Neural progenitor cell (in vitro differentiated cells): ENCODE measurements around the gene CCDC15. TPM values are rescaled to one million over a fixed set of nuclear protein-coding genes. Genes with fewer than 3 reads are reported as not detected.

Experiments used
- DNase-seq: peaks from one replicate; pipeline ENCODE4 v3.0.0-alpha.2; 2016; ENCODE audit warnings: low spot score
- H2AFZ ChIP-seq: fragments of 200-600 bp; sonication (generic); replicated peaks from 2 replicates; pipeline ENCODE4 v1.6.1; 2016; ENCODE audit warnings: antibody characterized with exemption
- H3F3A ChIP-seq: fragments of 200-600 bp; sonication (generic); 2 replicates; pipeline ENCODE4 v1.6.1; 2016; ENCODE audit warnings: antibody characterized with exemption, low read depth
- H3K27ac ChIP-seq: fragments of 200-600 bp; sonication (generic); 2 replicates; pipeline ENCODE4 v1.5.1; 2016; ENCODE audit warnings: mild to moderate bottlenecking
- H3K27me3 ChIP-seq: fragments of 200-600 bp; sonication (generic); 2 replicates; pipeline ENCODE4 v1.6.1; 2016; ENCODE audit warnings: mild to moderate bottlenecking, moderate library complexity
- H3K36me3 ChIP-seq: fragments of 200-600 bp; sonication (generic); 2 replicates; pipeline ENCODE4 v1.5.1; 2016
- H3K4me1 ChIP-seq: fragments of 200-600 bp; sonication (generic); 2 replicates; pipeline ENCODE4 v1.6.1; 2016; ENCODE audit warnings: mixed run types
- H3K4me2 ChIP-seq: fragments of 200-600 bp; sonication (generic); 2 replicates; pipeline ENCODE4 v1.6.1; 2016
- H3K4me3 ChIP-seq: fragments of 200-600 bp; sonication (generic); 2 replicates; pipeline ENCODE4 v1.5.1; 2016
- H3K79me2 ChIP-seq: fragments of 200-600 bp; sonication (generic); 2 replicates; pipeline ENCODE4 v1.6.1; 2016; ENCODE audit warnings: low read depth
- H3K9ac ChIP-seq: fragments of 200-600 bp; sonication (generic); 2 replicates; pipeline ENCODE4 v1.6.1; 2016
- H3K9me3 ChIP-seq: fragments of 200-600 bp; sonication (generic); 2 replicates; pipeline ENCODE4 v1.5.1; 2016; ENCODE audit warnings: low read depth
- H4K20me1 ChIP-seq: fragments of 200-600 bp; sonication (generic); 2 replicates; pipeline ENCODE4 v1.6.1; 2016; ENCODE audit warnings: low read depth
- H3K27ac Mint-ChIP-seq: 3 replicates; pipeline ENCODE4 v1.8.0; 2021; ENCODE audit warnings: mixed read lengths
- H3K27me3 Mint-ChIP-seq: 2 replicates; pipeline ENCODE4 v1.8.0; 2022; ENCODE audit warnings: low read depth, mild to moderate bottlenecking, inconsistent platforms, moderate library complexity, mixed read lengths; ENCODE audit not compliant: insufficient read depth
- H3K36me3 Mint-ChIP-seq: 3 replicates; pipeline ENCODE4 v1.8.0; 2021; ENCODE audit warnings: mixed read lengths
- H3K4me1 Mint-ChIP-seq: 3 replicates; pipeline ENCODE4 v1.8.0; 2021; ENCODE audit warnings: mixed read lengths
- H3K4me3 Mint-ChIP-seq: 3 replicates; pipeline ENCODE4 v1.8.0; 2021; ENCODE audit warnings: mild to moderate bottlenecking, moderate library complexity, mixed read lengths
- H3K9me3 Mint-ChIP-seq: 3 replicates; pipeline ENCODE4 v1.8.0; 2020; ENCODE audit warnings: mixed read lengths
- EZH2 ChIP-seq: fragments of 200-600 bp; sonication (generic); IDR thresholded peaks from 2 replicates; pipeline ENCODE4 v1.6.1; 2017; ENCODE audit warnings: antibody characterized with exemption, mild to moderate bottlenecking, moderate library complexity
- EZH2phosphoT487 ChIP-seq: fragments of 200-600 bp; sonication (generic); IDR thresholded peaks from 2 replicates; pipeline ENCODE4 v1.6.1; 2017; ENCODE audit warnings: antibody characterized with exemption
- total RNA-seq: library from RNA; depleted of rRNA; stranded (reverse); fragments of >200 nt; gene quantifications from 2 replicates; pipeline ENCODE4 v1.2.3, GENCODE V29; 2015; ENCODE audit warnings: low replicate concordance
- TF ChIP-seq, protein P1 (sequence below): fragments of 200-600 bp; sonication (generic); IDR thresholded peaks from 2 replicates; pipeline ENCODE4 v1.5.1; 2017; ENCODE audit warnings: antibody characterized with exemption, mild to moderate bottlenecking

Gene CCDC15
- total RNA-seq, 1 donor from 2014 or later: 11.2 TPM

DNA sequence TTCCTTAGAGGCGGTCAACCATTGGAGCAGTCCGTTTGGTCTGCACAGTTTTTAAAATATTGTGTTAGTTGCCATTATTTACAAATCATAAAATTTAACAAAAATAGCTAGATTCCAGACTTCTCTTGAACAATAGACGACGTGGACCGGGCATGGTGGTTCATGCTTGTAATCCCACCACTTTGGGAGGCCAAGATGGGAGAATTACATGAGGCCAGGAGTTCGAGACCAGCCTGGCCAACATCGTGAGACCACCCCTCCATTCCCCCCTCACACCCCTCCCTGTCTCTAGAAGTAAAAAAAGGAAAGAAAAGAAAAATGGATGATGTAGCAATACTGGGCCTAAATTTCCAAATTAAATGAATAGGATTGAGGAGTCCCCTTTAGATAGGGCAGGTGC lies 110.1 kb downstream of the CCDC15 start:
- no peaks in the 10 kb centered on the region for H3K79me2 ChIP-seq
- H3K27me3 ChIP-seq: peaks cover 68% of the 10 kb centered on the region
- no peaks in the 10 kb centered on the region for H3K9me3 ChIP-seq
- H3K36me3 ChIP-seq: no peaks in the 10 kb centered on the region
- H3K9me3 Mint-ChIP-seq: no peaks in the 10 kb centered on the region
- TF ChIP-seq EZH2: no peak
- TF ChIP-seq, protein P1, sequence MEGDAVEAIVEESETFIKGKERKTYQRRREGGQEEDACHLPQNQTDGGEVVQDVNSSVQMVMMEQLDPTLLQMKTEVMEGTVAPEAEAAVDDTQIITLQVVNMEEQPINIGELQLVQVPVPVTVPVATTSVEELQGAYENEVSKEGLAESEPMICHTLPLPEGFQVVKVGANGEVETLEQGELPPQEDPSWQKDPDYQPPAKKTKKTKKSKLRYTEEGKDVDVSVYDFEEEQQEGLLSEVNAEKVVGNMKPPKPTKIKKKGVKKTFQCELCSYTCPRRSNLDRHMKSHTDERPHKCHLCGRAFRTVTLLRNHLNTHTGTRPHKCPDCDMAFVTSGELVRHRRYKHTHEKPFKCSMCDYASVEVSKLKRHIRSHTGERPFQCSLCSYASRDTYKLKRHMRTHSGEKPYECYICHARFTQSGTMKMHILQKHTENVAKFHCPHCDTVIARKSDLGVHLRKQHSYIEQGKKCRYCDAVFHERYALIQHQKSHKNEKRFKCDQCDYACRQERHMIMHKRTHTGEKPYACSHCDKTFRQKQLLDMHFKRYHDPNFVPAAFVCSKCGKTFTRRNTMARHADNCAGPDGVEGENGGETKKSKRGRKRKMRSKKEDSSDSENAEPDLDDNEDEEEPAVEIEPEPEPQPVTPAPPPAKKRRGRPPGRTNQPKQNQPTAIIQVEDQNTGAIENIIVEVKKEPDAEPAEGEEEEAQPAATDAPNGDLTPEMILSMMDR: no peak
- TF ChIP-seq EZH2phosphoT487: no peak
- DNase-seq: no peak
- H3K4me3 ChIP-seq: peak overlapping the region; percentile 61
- H3K27ac Mint-ChIP-seq: no peak overlapping the region
- no peaks in the 10 kb centered on the region for H3K36me3 Mint-ChIP-seq
- no peaks in the 10 kb centered on the region for H3K4me1 Mint-ChIP-seq
- H3K4me2 ChIP-seq: peak overlapping the region; percentile 79
- H3F3A ChIP-seq: peaks cover 6% of the 10 kb centered on the region
- H4K20me1 ChIP-seq: no peaks in the 10 kb centered on the region
- H3K9ac ChIP-seq: no peak overlapping the region
- peaks cover 21% of the 10 kb centered on the region for H3K27me3 Mint-ChIP-seq
- peak overlapping the region; percentile 80 for H2AFZ ChIP-seq
- H3K4me1 ChIP-seq: peaks cover 7% of the 10 kb centered on the region
- peak overlapping the region; percentile 76 for H3K4me3 Mint-ChIP-seq
- H3K27ac ChIP-seq: no peak overlapping the region

DNA sequence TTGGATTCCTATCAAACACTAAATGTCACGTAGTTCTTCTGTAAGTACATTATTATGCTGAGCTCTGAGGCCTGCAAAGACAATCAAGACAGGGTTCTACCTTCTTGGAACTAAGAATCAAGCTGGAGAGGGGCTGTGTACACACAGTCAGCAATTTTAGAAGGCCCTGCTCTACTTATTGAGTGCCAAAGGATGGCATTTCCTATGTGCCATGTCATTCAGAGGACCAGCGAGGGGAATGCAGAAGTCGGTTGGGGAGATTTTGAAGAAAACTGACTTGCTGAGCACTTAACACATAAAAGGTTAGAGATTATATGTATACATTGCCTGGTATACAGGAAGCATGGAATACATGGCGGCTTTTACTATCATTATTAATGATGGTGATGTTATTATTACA lies 114.4 kb downstream of the CCDC15 start:
- Histone ChIP-seq H2AFZ (no peak overlapping the region), H3K79me2 (no peaks in the 10 kb centered on the region), H3K4me2 (no peak overlapping the region), H3K9me3 (no peaks in the 10 kb centered on the region), H3F3A (no peaks in the 10 kb centered on the region), H3K4me3 (no peak overlapping the region), H3K4me1 (peaks cover 14% of the 10 kb centered on the region), H3K27me3 (peaks cover 34% of the 10 kb centered on the region), H4K20me1 (no peaks in the 10 kb centered on the region), H3K27ac (no peak overlapping the region), H3K36me3 (no peaks in the 10 kb centered on the region), H3K9ac (no peak overlapping the region)
- Mint-ChIP-seq H3K27me3 (peaks cover 12% of the 10 kb centered on the region), H3K27ac (no peak overlapping the region), H3K36me3 (no peaks in the 10 kb centered on the region), H3K9me3 (no peaks in the 10 kb centered on the region), H3K4me3 (no peak overlapping the region), H3K4me1 (peaks cover 23% of the 10 kb centered on the region)
- no peak for DNase-seq
- TF ChIP-seq, protein P1: no peak
- TF ChIP-seq EZH2 (no peak), EZH2phosphoT487 (no peak)

DNA sequence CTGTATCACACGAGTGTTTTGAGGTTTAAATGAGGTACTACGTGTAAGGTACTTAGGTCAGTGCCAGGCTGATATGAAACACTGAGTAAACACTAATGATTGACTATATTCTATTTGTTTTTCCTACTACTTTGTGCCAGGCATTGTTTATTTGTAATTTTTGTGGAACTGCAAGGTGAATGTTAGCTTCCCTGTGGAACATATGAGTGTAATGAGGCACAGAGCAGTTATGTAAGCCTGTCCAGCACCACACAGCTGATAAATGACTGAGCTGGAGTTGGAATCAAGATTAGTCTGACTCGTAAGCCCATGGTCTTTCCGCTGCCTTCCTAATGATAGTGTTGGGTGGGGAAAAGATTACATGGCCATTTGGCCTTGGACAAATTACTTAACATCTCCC lies 115.0 kb downstream of the CCDC15 start:
- Histone ChIP-seq H3K79me2 (no peaks in the 10 kb centered on the region), H3K27me3 (peaks cover 28% of the 10 kb centered on the region), H4K20me1 (no peaks in the 10 kb centered on the region), H3K9me3 (no peaks in the 10 kb centered on the region), H3K27ac (no peak overlapping the region), H3K4me1 (peaks cover 9% of the 10 kb centered on the region), H3K4me2 (no peak overlapping the region), H3F3A (no peaks in the 10 kb centered on the region), H3K36me3 (no peaks in the 10 kb centered on the region), H3K4me3 (no peak overlapping the region), H3K9ac (no peak overlapping the region), H2AFZ (no peak overlapping the region)
- H3K36me3 Mint-ChIP-seq: no peaks in the 10 kb centered on the region
- H3K4me3 Mint-ChIP-seq: no peak overlapping the region
- H3K4me1 Mint-ChIP-seq: peaks cover 23% of the 10 kb centered on the region
- peaks cover 10% of the 10 kb centered on the region for H3K27me3 Mint-ChIP-seq
- H3K27ac Mint-ChIP-seq: peak overlapping the region; percentile 37
- no peaks in the 10 kb centered on the region for H3K9me3 Mint-ChIP-seq
- TF ChIP-seq EZH2: no peak
- TF ChIP-seq EZH2phosphoT487: no peak
- TF ChIP-seq, protein P1: no peak
- no peak for DNase-seq
